AG08395 (cell line): Measurements from ENCODE around the gene LINC00237.

Experiments used
- DNase-seq: peaks from one replicate; pipeline ENCODE4 v3.0.0; 2012; ENCODE audit warnings: mixed read lengths, low spot score

The LINC00237 gene

GRCh38 chr20:21047981-21048380 lies 58.2 kb downstream of the LINC00237 start:
- no peak for DNase-seq

- DNase-seq = no peak
These were observed 59.6 kb downstream of the LINC00237 start for GRCh38 chr20:21046413-21047070.
